Brain microvascular endothelial cell (primary cell): ENCODE measurements around the gene STYXL1.

Experiments
- DNase-seq: peaks from one replicate; pipeline ENCODE4 v3.0.0-alpha.2; 2020
- H3K27ac ChIP-seq: fragments of 250-450 bp; sonication (Bioruptor Pico); 2 replicates; pipeline ENCODE4 v1.5.1; 2020; ENCODE audit warnings: mild to moderate bottlenecking, moderate library complexity
- H3K27me3 ChIP-seq: fragments of 250-450 bp; sonication (Bioruptor Pico); replicated peaks from 2 replicates; pipeline ENCODE4 v1.5.1; 2020; ENCODE audit warnings: mild to moderate bottlenecking
- H3K36me3 ChIP-seq: fragments of 250-450 bp; sonication (Bioruptor Pico); replicated peaks from 2 replicates; pipeline ENCODE4 v1.5.1; 2020; ENCODE audit warnings: mild to moderate bottlenecking
- H3K4me3 ChIP-seq: 2 replicates; pipeline ENCODE4 v1.5.1; 2011; ENCODE audit warnings: low read depth, mild to moderate bottlenecking, control low read depth, low read length, moderate library complexity
- in situ Hi-C: cut with HindIII; loops from 2 replicates; pipeline ENCODE4 v1.10.0; 2017; ENCODE audit warnings: low sequenced_read_pairs, low pct_ligation_motif_present
- TF ChIP-seq, protein P1 (sequence below): IDR thresholded peaks from 2 replicates; pipeline ENCODE4 v1.5.1; 2011; ENCODE audit warnings: low read depth, mild to moderate bottlenecking, moderate library complexity, low read length, control low read depth, inconsistent platforms; ENCODE audit errors: missing control alignments

STYXL1 gene

DNA sequence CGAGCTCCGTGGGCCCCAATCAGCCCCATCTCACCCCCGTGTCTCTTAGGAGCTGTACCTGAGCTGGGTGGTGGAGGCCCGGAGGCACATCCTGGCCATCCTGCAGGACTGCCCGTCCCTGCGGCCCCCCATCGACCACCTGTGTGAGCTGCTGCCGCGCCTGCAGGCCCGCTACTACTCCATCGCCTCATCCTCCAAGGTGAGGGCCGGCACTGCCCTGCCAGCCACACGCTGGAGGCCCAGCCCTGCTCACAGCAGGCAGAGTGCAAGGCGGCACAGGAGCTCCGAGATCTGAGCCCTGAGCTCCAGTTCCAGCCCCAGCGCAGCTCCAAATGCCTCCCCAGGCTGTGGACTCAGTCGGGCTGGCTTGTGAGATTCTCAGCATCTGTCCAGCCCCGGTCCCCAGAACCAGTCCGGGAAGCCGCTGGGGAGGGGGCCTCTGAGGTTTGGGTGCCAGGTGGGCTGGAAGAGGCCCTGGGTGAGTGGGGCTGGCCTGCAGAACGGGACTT lies 62.7 kb downstream of the STYXL1 start:
- H3K4me3 ChIP-seq: no peak overlapping the region
- H3K27ac ChIP-seq: no peak overlapping the region
- H3K36me3 ChIP-seq: peaks cover 54% of the 10 kb centered on the region
- in situ Hi-C loops: no loop called here
- TF ChIP-seq, protein P1, sequence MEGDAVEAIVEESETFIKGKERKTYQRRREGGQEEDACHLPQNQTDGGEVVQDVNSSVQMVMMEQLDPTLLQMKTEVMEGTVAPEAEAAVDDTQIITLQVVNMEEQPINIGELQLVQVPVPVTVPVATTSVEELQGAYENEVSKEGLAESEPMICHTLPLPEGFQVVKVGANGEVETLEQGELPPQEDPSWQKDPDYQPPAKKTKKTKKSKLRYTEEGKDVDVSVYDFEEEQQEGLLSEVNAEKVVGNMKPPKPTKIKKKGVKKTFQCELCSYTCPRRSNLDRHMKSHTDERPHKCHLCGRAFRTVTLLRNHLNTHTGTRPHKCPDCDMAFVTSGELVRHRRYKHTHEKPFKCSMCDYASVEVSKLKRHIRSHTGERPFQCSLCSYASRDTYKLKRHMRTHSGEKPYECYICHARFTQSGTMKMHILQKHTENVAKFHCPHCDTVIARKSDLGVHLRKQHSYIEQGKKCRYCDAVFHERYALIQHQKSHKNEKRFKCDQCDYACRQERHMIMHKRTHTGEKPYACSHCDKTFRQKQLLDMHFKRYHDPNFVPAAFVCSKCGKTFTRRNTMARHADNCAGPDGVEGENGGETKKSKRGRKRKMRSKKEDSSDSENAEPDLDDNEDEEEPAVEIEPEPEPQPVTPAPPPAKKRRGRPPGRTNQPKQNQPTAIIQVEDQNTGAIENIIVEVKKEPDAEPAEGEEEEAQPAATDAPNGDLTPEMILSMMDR: no peak
- no peaks in the 10 kb centered on the region for H3K27me3 ChIP-seq
- no peak for DNase-seq

DNA sequence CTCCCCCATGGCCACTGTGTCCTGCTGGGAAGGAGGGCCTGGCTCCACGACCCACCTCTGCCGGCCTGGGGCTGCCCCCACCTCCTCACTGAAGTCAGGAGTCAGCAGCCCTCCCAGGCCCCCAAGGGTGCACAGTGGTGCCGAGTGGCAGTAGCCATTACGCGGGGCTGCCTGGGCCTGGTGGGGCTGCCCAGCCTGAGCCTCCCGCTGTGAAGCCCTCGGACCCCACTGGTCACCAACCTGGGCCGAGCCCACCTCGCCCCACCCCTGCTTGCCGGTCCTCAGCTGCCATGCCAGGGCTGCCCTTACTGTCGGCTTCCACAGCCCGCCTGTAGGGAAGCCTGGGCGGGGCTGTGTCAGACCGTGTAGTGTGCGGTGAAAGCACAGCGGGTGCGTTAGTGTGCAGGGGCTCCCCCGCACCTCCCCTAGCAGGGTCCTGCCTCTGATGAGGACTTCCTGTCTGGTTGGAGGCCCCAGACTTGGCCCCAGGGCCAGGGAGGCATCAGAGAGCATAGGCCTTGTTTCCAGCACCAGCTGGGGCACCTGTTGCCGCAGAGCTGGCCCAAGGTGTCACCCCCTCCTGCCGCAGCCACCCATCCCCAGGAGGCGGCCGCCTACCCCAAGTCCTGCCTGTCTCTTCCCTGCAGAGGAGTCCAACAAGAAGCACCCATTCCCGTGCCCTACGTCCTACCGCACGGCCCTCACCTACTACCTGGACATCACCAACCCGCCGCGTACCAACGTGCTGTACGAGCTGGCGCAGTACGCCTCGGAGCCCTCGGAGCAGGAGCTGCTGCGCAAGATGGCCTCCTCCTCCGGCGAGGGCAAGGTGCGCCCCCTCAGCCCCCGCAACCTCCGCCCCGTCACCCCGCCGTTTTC lies 63.4 kb downstream of the STYXL1 start:
- no peak overlapping the region for H3K4me3 ChIP-seq
- DNase-seq: no peak
- in situ Hi-C loops: no loop called here
- TF ChIP-seq, protein P1: no peak
- no peak overlapping the region for H3K27ac ChIP-seq
- no peaks in the 10 kb centered on the region for H3K27me3 ChIP-seq
- H3K36me3 ChIP-seq: peaks cover 54% of the 10 kb centered on the region

DNA sequence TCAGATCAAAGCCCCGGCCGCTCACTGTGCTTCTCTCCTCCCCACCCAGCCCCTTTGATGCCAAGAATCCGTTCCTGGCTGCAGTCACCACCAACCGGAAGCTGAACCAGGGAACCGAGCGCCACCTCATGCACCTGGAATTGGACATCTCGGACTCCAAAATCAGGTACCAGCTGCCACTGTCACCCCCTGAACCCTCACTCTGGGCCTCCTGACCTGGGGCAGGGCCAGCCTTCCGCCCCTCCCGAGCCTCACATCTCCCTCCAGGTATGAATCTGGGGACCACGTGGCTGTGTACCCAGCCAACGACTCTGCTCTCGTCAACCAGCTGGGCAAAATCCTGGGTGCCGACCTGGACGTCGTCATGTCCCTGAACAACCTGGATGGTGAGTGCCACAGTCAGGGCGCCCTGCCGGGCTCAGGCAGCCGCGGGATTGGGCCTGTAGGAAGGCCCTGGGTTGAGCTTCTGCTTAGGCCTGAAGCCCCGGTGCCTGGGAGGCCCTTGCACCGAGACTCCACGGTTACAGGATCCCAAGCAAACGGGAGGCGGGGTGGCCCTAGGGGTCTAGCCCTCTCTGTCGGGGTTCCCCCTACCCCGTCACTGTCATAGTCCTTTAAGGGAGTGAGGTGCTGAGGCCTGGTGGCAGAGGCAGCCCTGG lies 64.2 kb downstream of the STYXL1 start:
- H3K36me3 ChIP-seq: peaks cover 54% of the 10 kb centered on the region
- in situ Hi-C loops: no loop called here
- DNase-seq: no peak
- no peak overlapping the region for H3K4me3 ChIP-seq
- H3K27me3 ChIP-seq: no peaks in the 10 kb centered on the region
- no peak overlapping the region for H3K27ac ChIP-seq
- TF ChIP-seq, protein P1: no peak

DNA sequence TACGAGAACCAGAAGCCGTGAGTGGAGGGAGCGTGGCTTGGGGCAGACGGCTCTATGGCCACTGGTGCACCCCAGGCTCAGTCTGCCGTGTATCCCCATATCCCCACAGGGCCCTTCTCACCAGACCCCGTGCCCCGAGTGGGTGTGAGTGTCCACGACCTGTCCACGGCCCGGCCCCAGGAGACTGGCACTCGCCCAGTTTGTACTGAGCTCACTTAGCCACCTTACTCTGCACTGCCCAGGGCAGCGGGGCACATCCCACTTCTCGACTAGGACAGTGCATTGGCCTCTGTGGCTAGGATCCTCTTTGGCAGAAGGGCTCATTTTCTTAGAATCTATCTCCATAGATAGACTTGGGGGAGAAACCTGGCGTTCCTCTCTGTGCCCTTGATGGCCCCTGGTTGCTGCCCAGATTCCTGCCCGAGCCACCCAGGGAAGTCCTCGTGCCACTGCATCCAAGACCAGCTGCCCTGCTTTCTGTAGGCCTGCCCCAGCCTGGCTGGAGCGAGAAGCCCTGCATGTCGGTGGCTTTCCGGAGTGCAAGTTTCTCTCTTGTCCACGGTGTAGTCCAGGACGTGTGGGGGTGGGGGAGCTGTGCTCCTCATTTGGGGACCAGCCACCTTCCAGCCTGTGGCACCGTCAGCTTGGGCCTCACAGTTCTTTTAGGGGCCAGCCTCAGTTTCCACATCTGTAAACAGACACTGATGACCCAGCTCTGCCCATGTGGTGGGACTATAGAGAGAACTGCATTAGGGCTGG lies 65.3 kb downstream of the STYXL1 start:
- in situ Hi-C loops: no loop called here
- Histone ChIP-seq H3K4me3 (no peak overlapping the region), H3K27me3 (no peaks in the 10 kb centered on the region), H3K27ac (no peak overlapping the region), H3K36me3 (peaks cover 54% of the 10 kb centered on the region)
- TF ChIP-seq, protein P1: no peak
- no peak for DNase-seq

DNA sequence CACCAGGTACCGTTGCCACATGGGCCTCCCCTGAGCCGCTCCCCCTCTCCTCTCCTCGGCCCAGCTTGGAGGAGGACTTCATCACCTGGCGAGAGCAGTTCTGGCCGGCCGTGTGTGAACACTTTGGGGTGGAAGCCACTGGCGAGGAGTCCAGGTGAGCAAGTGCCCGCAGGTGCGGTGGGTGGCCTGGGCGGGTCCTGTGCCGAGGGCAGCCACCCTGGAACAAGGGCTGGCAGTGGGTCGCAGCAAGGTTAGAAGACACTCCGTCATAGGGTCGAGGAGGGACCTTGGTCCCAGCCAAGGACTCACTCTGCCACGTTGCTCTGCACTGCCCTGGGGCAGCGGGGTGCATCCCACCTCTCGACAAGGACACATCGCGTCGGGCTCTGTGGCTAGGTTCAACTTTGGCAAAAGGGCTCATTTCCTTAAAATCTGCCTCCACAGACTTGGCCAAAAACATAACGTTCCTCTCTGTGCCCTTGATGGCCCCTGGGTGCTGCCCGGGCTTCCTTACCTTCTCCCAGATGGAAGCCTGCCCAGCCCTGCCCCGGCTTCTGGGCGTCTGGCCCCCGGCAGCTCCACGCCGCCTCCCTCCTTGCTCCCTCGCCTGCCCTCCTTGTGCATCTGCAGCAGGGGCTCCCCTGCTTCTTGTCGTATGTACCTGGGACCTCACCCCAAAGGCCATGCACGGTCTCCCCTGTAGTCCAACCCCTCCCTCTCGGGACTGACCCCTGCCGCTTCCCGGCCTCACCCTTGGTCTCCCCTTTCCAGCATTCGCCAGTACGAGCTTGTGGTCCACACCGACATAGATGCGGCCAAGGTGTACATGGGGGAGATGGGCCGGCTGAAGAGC lies 66.1 kb downstream of the STYXL1 start:
- in situ Hi-C loops: no loop called here
- Histone ChIP-seq H3K27me3 (no peaks in the 10 kb centered on the region), H3K4me3 (no peak overlapping the region), H3K36me3 (peaks cover 48% of the 10 kb centered on the region), H3K27ac (no peak overlapping the region)
- TF ChIP-seq, protein P1: no peak
- no peak for DNase-seq
